Neural progenitor cell (in vitro differentiated cells): Measurements from ENCODE around the gene TXNRD3.
A peak's percentile ranks its signal among the peaks of the same experiment; 100 is the strongest.

Source experiments
- CTCF ChIP-seq: fragments of 200-600 bp; sonication (generic); IDR thresholded peaks from 2 replicates; pipeline ENCODE4 v1.5.1; 2017; ENCODE audit warnings: antibody characterized with exemption, mild to moderate bottlenecking
- EZH2 ChIP-seq: fragments of 200-600 bp; sonication (generic); IDR thresholded peaks from 2 replicates; pipeline ENCODE4 v1.6.1; 2017; ENCODE audit warnings: antibody characterized with exemption, mild to moderate bottlenecking, moderate library complexity

DNA sequence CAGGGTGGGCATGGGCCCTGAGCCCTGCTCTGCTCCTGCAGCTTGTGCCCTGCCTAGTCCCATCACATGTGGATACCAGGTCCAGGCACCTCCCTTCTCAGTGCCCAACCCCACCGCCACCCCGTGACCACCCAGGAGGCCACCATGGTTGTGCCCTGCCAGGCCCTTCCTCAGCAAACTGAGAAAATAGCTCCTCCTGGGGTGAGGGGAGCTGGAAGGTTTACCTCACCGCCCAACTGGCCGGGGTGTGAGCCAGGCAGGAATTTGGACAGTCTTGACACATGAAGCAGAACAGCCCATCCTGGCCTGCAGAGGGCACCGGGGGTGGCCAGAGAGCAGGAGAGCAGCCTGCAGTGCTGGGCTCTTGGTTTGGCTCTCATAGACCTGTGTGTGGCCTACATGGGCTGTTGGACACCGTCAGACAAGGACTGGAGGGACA, 84.8 kb downstream of the TXNRD3 start:
- TF ChIP-seq CTCF: peak; percentile 27
- no peak for TF ChIP-seq EZH2
